HepG2 (cell line): ENCODE measurements around the gene TRMT112. TPM values are rescaled to one million over a fixed set of nuclear protein-coding genes. Genes with fewer than 3 reads are reported as not detected.

Experiments
- CCDC6 ChIP-seq: sonication (generic); formaldehyde crosslinking; IDR thresholded peaks from 2 replicates; pipeline ENCODE4 v1.8.1; 2022; ENCODE audit warnings: mild to moderate bottlenecking, missing genetic modification reagents, moderate library complexity
- HNF4G ChIP-seq, 2 experiments: sonication (generic) in 1 of 2; formaldehyde crosslinking in 1 of 2; IDR thresholded peaks; 2 replicates each; pipeline versions ENCODE4 v1.4.0 to v1.6.1; 2011 to 2020; ENCODE audit warnings: borderline replicate concordance in 2 of 2, low read depth in 2 of 2, mild to moderate bottlenecking in 2 of 2, low read length in 1 of 2, missing genetic modification reagents in 1 of 2, moderate library complexity in 1 of 2
- HOXA7 ChIP-seq: sonication (generic); formaldehyde crosslinking; IDR thresholded peaks from 2 replicates; pipeline ENCODE4 v1.8.1; 2022; ENCODE audit warnings: mild to moderate bottlenecking, missing genetic modification reagents, moderate library complexity
- KMT2B ChIP-seq: IDR thresholded peaks from 2 replicates; pipeline ENCODE4 v1.6.1; 2016; ENCODE audit warnings: missing genetic modification reagents, missing compliant biosample characterization
- MBD4 ChIP-seq: IDR thresholded peaks from 2 replicates; pipeline ENCODE4 v1.6.1; 2012; ENCODE audit warnings: low read length, inconsistent platforms, borderline replicate concordance
- PHF8 ChIP-seq: sonication (generic); formaldehyde crosslinking; IDR thresholded peaks from 2 replicates; pipeline ENCODE4 v1.5.0; 2020; ENCODE audit warnings: missing genetic modification reagents
- REPIN1 ChIP-seq: sonication (generic); formaldehyde crosslinking; IDR thresholded peaks from 2 replicates; pipeline ENCODE4 v1.8.0; 2022; ENCODE audit warnings: missing genetic modification reagents, low read depth, mild to moderate bottlenecking, borderline replicate concordance
- SP1 ChIP-seq, 2 experiments: fragments of 450-650 bp in 1 of 2; sonication (generic) in 1 of 2; formaldehyde crosslinking in 1 of 2; IDR thresholded peaks; 2 replicates each; pipeline versions ENCODE4 v1.4.0 to v1.6.1; 2016 to 2020; ENCODE audit warnings: missing genetic modification reagents in 1 of 2
- TBL1XR1 ChIP-seq: fragments of 150-350 bp; IDR thresholded peaks from 2 replicates; pipeline ENCODE4 v1.6.1; 2014; ENCODE audit warnings: borderline replicate concordance, low read length; ENCODE audit not compliant: partially characterized antibody
- TCF12 ChIP-seq, 2 experiments: fragments of 450-650 bp in 1 of 2; sonication (generic) in 1 of 2; formaldehyde crosslinking in 1 of 2; IDR thresholded peaks; 2 replicates each; pipeline versions ENCODE4 v1.6.1 to v1.8.0; 2017 to 2022; ENCODE audit warnings: antibody characterized with exemption in 1 of 2, mild to moderate bottlenecking in 1 of 2, missing genetic modification reagents in 1 of 2, moderate library complexity in 1 of 2
- ZBTB1 ChIP-seq: sonication (generic); formaldehyde crosslinking; IDR thresholded peaks from 2 replicates; pipeline ENCODE4 v1.4.0; 2020; ENCODE audit warnings: missing genetic modification reagents, borderline replicate concordance
- ZBTB7B ChIP-seq: sonication (generic); formaldehyde crosslinking; IDR thresholded peaks from 2 replicates; pipeline ENCODE4 v1.4.0; 2020; ENCODE audit warnings: missing genetic modification reagents
- ZFYVE20 ChIP-seq: sonication (generic); formaldehyde crosslinking; IDR thresholded peaks from 2 replicates; pipeline ENCODE4 v1.8.0; 2023; ENCODE audit warnings: low read depth, mild to moderate bottlenecking, moderate library complexity, missing genetic modification reagents, borderline replicate concordance
- ZNF18 ChIP-seq: sonication (generic); formaldehyde crosslinking; IDR thresholded peaks from 2 replicates; pipeline ENCODE4 v1.8.0; 2022; ENCODE audit warnings: mild to moderate bottlenecking, missing genetic modification reagents; ENCODE audit not compliant: insufficient replicate concordance
- ZNF207 ChIP-seq: fragments of 450-650 bp; IDR thresholded peaks from 2 replicates; pipeline ENCODE4 v1.6.1; 2016; ENCODE audit warnings: antibody characterized with exemption, borderline replicate concordance
- ZNF224 ChIP-seq: sonication (generic); formaldehyde crosslinking; IDR thresholded peaks from 2 replicates; pipeline ENCODE4 v1.5.0; 2020; ENCODE audit warnings: mild to moderate bottlenecking, missing genetic modification reagents
- ZNF512B ChIP-seq: sonication (generic); formaldehyde crosslinking; IDR thresholded peaks from 2 replicates; pipeline ENCODE4 v1.5.1; 2020; ENCODE audit warnings: missing genetic modification reagents, mild to moderate bottlenecking, borderline replicate concordance
- ZNF749 ChIP-seq: sonication (generic); formaldehyde crosslinking; IDR thresholded peaks from 2 replicates; pipeline ENCODE4 v1.8.0; 2022; ENCODE audit warnings: mild to moderate bottlenecking, missing genetic modification reagents, moderate library complexity, borderline replicate concordance
- ZNF790 ChIP-seq: sonication (generic); formaldehyde crosslinking; IDR thresholded peaks from 2 replicates; pipeline ENCODE4 v1.8.0; 2022; ENCODE audit warnings: missing genetic modification reagents, mild to moderate bottlenecking, borderline replicate concordance
- polyA plus RNA-seq, 8 experiments: library from polyadenylated mRNA; depleted of rRNA in 3 of 8; stranded (reverse) in 7 of 8; unstranded in 1 of 8; fragments of >200 nt; fragmentation: Illumina TruSeq in 4 of 8; extraction: Trizol in 4 of 8; gene quantifications; 2 replicates each; pipeline versions ENCODE4 v1.2.1 to v1.2.3, GENCODE V29; 2011 to 2016; ENCODE audit warnings: low read depth in 4 of 8, missing spikeins in 1 of 8, mixed read lengths in 1 of 8; ENCODE audit not compliant: insufficient read depth in 1 of 8
- total RNA-seq, 5 experiments: library from RNA; depleted of rRNA; stranded (reverse); fragments of >200 nt; fragmentation: Illumina TruSeq; extraction: Trizol; gene quantifications; 2 replicates each; pipeline ENCODE4 v1.2.3, GENCODE V29; 2016; ENCODE audit warnings: low read depth in 1 of 5
- TF ChIP-seq, protein P1 (sequence below): sonication (generic); formaldehyde crosslinking; IDR thresholded peaks from 2 replicates; pipeline ENCODE4 v1.4.0; 2020; ENCODE audit warnings: missing genetic modification reagents, low read depth, mild to moderate bottlenecking, borderline replicate concordance

Gene TRMT112
- total and polyA plus RNA-seq, 2 of the 13 experiments (the other 11 are each of a cell fraction or from before 2014, with no cell fraction given), result 186 to 409 TPM

- TF ChIP-seq ZFYVE20 (CRISPR knock-in tag) (0 out of 2 replicates have a peak, but pooled peaks have one; percentile 59), ZNF512B (no peak), KMT2B (no peak; the same call in 1 of the 2 replicates), MBD4 (no peak), ZNF18 (peak; percentile 46), ZBTB7B (no peak), ZNF749 (CRISPR knock-in tag) (peak; percentile 31; the same call in 1 of the 2 replicates), ZBTB1 (CRISPR knock-in tag) (no peak), TBL1XR1 (no peak), ZNF790 (no peak; the same call in 1 of the 2 replicates), TCF12 (IDR thresholded peaks at IDR 0.05) (no peak), TCF12 (CRISPR knock-in tag; IDR thresholded peaks at IDR 0.05) (no peak), ZNF207 (no peak), PHF8 (CRISPR knock-in tag) (peak; percentile 78), HNF4G (IDR thresholded peaks at IDR 0.05; ENCODE audit: borderline replicate concordance, low read depth, low read length) (no peak), HNF4G (CRISPR knock-in tag; IDR thresholded peaks at IDR 0.05; ENCODE audit: borderline replicate concordance, low read depth) (no peak), ZNF224 (CRISPR knock-in tag) (peak; percentile 92), CCDC6 (CRISPR knock-in tag) (no peak), REPIN1 (0 out of 2 replicates have a peak, but pooled peaks have one; percentile 4), HOXA7 (CRISPR knock-in tag) (no peak), SP1 (IDR thresholded peaks at IDR 0.05) (no peak), SP1 (CRISPR knock-in tag; IDR thresholded peaks at IDR 0.05) (no peak)
- TF ChIP-seq, protein P1, sequence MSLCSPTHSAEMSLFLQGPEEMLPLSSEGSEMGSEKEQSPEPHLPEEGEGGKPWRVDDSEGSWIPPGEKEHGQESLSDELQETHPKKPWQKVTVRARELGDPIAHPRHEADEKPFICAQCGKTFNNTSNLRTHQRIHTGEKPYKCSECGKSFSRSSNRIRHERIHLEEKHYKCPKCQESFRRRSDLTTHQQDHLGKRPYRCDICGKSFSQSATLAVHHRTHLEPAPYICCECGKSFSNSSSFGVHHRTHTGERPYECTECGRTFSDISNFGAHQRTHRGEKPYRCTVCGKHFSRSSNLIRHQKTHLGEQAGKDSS (CRISPR knock-in tag), result peak; percentile 82; the same call in 1 of the 2 replicates
Observed at GRCh38 chr11:64317961-64318765, 804 bp upstream of the TRMT112 start, which contains the start of gene PRDX5 (continued).
